GM19035 (cell line): ENCODE results near the gene IQCF5.
"Not testable (repeated sequence)": the region's sequence is repeated elsewhere in the genome, so short reads cannot be mapped to it uniquely, and the experiment has no call there.

Source experiments
- ATAC-seq: cut with Tn5 transposase; IDR thresholded peaks from one replicate; pipeline ENCODE4 v1.9.1; 2021; ENCODE audit not compliant: unreplicated experiment

The IQCF5 gene

DNA sequence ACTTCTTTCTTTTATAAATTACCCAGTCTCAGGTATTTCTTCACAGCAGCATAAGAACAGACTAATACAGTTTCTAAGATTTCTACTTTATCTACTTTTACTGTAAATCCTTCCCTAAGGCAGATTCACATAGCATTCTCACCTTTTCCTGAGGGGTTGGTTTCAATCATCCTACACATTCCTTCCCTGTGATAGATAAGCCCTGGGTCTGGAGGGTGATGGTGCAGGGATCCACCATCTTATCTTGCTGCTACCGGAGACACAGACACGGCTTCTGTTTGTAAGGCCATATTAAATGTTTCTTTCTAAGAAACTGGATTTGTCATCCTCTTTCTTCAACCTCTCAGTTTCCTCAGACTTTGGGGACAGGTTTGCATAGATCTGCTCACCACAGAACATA, 6.1 kb downstream of the IQCF5 start:
- no peak for ATAC-seq

DNA sequence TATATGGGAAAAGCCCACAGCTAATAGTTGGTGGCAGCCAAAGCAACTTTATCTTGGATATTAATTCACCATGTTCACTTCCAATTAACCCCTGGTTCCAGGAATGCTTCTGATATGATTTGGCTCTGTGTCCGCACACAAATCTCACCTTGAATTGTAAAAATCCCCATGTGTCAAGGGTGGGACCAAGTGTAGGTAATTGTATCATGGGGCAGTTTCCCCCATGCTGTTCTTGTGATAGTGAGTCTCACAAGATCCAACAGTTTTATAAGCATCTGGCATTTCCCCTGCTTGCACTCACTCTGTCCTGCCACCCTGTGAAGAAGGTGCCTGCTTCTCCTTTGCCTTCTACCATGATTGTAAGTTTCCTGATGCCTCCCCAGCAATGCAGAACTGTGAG, 6.5 kb downstream of the IQCF5 start:
- not testable (repeated sequence) for ATAC-seq

DNA sequence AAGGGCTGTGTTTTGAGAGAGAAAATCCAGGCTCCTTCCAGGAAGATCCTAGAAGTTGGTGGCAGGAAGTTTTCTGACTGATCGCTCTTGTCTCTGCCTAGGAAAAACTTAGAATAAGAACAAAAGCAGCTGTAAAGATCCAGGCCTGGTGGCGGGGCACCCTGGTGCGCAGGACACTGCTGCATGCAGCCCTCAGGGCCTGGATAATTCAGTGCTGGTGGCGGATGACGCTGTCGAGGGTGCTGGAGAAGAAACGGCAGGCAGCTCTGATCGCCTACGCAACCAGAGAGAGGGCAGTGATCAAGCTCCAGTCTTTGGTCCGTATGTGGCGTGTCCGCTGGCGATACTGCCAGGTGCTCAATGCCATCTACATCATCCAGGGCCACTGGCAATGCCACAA, 12.5 kb downstream of the IQCF5 start:
- ATAC-seq, result no peak

DNA sequence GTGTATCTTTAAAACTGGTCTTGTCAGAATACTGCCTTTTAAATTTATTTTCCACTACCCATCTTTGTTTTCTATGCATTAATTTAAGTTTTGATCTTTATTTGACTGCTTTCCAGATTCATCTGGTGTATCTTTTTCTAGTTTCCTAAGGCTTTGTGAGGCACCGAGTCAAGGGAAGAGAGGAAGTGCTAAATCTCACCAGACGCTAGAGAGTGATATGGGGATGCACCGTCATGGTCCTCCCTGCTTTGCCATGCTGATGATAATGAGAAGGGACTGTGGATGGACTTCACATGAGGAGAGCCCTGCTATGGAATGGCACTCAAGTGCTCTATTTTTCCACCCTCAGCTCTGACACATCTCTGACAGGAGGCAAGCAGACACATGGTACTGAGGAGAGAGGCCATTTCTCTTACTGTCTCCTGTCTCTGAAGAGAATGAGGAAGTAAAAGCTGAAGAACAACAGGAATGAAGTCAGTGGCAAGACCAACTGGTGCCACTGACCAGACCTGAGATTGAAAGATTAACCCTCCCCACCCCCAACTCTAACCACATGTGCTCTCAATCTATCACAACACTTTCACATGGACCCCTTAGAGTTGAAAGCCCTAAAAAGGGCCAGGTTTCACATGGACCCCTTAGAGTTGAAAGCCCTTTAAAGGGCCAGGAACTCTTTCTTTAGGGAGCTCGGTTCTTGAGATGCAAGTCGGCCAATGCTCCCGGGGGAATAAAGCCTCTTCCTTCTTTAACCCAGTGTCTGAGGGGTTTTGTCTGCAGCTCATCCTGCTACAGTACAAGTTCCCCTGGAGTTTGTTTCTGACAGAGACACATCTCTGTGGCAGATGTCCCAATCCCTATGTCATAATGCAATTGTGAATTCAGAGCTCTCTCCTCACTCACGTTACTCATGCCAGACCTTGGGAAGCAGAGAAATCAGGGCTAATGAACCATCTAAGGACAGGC, 14.4 kb downstream of the IQCF5 start, which contains the start of gene IQCF2:
IQCF2 (plus strand) TSS at position 913 of the 963 bp plus-strand sequence. CDS start 52 bp downstream, outside the sequence.
- no peak for ATAC-seq

DNA sequence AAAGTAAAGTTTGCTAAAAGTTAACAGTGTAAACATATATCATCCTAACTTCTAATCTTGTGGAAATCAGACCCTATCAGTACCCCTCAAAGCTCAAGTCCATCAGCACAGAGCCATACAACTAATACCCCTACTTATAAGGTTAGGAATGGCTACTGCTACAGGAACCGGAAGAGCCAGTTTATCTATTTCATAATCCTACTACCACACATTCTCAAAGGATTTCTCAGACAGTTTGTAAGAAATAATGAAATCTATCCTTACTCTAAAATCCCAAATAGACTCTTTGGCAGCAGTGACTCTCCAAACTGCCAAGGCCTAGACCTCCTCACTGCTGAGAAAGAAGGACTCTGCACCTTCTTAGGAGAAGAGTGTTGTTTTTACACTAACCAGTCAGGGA, 20.0 kb downstream of the IQCF5 start:
- not testable (repeated sequence) for ATAC-seq

DNA sequence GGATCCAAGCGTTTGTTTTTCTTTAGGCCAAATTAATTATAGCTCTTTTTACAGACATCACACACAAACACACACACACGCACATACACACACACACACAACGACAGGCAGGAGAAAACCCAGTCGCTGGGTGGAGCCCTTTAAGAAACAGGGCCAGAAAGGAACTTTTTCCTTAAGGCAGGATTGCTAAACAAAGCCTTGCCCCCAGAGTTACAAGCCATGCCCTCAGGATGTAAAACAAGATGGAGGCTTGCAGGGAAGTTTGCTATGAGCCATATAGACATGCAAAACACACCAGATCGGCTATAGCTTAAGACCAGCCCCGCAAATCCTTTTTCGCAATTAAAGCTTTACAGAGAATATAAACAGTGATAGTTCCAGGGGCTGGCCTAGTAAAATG, 30.3 kb downstream of the IQCF5 start:
- no peak for ATAC-seq

DNA sequence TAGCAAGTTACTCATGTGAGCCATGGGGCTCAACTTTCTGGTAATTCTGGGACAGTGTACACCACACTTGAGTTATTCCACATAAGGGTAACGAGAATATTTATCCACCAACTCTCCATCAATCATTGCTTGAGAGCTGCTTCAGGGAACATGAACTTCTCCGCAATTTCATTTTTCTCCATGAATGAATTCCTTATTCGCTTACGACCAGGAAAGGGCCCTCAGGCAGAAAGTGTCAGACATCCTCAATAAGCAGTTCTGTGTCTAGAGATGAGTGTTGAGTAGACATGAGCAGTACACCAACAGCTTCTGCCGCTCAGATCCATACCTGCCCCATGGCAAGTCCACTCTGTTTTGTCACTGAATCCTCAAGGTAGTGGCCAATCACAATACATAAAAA, 38.8 kb downstream of the IQCF5 start:
- ATAC-seq, result no peak

DNA sequence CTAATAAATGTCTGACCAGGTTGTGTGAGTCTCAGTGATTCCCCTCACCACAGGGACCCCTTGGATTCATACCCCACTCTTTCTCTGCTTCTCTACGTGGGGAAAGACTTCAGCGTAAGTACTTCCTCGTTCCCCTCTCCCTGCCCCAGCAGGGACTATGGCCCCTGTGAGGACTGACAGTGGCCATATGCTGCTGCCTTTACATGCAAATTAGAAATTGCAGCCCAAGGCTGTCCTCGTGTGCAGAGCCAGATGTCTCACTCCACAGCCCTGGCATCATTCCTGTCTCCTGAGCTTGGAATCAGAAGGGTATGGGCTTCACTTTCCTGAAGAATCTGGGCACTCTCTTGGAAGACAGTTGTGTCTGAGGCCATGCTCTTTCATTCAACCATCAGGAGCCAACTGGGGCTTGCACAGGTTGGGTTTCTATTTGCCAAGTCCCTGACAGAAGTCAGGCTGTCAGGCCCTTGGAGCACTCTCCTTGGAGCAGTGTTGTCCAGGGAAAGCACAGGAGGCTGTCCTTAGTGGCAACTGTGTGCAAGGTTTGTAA, 44.5 kb downstream of the IQCF5 start:
- ATAC-seq, result no peak

DNA sequence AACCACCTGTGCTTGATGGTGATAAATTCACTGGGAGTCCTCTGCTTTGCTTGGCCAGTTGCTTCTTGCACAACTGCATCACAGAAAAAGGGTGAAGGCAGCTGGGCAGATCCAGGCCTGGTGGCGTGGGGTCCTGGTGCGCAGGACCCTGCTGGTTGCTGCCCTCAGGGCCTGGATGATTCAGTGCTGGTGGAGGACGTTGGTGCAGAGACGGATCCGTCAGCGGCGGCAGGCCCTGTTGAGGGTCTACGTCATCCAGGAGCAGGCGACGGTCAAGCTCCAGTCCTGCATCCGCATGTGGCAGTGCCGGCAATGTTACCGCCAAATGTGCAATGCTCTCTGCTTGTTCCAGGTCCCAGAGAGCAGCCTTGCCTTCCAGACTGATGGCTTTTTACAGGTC, 45.1 kb downstream of the IQCF5 start:
- no peak for ATAC-seq

DNA sequence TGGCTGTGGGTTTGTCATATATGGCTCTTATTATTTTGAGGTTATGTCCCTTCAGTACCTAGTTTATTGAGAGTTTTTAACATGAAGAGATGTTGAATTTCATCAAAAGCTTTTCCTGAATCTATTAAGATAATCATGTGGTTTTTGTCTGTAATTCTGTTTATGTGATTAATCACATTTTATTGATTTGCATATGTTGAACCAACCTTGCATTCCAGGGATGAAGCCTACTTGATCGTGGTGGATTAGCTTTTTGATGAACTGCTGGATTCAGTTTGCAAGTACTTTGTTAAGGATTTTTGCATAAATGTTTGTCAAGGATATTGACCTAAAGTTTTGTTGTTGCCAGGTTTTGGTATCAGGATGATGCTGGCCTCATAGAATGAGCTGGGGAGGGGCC, 47.1 kb downstream of the IQCF5 start:
- ATAC-seq, result no peak
